ENCODE measurements around the gene HIC2.
"Not testable (repeated sequence)": the region's sequence is repeated elsewhere in the genome, so short reads cannot be mapped to it uniquely, and the experiment has no call there.

The HIC2 gene

GRCh38 chr22:21434378-21435233, 17.4 kb downstream of the HIC2 start:
- in situ Hi-C loops (cut with HindIII; ENCODE audit: low sequenced_read_pairs): not testable (repeated sequence)

GRCh38 chr22:21435998-21436810, 19.0 kb downstream of the HIC2 start:
- in situ Hi-C loops (cut with HindIII; ENCODE audit: low sequenced_read_pairs): not testable (repeated sequence)

- in situ Hi-C loops (cut with HindIII; ENCODE audit: low sequenced_read_pairs): not testable (repeated sequence)
Measured at GRCh38 chr22:21438013-21438412, 20.8 kb downstream of the HIC2 start.

GRCh38 chr22:21440018-21440636, 23.0 kb downstream of the HIC2 start:
- in situ Hi-C loops (cut with HindIII; ENCODE audit: low sequenced_read_pairs): not testable (repeated sequence)

- in situ Hi-C loops (cut with HindIII; ENCODE audit: low sequenced_read_pairs): not testable (repeated sequence)
Measured at GRCh38 chr22:21440676-21441075, 23.5 kb downstream of the HIC2 start.

- in situ Hi-C loops (cut with HindIII; ENCODE audit: low sequenced_read_pairs): not testable (repeated sequence)
Measured at GRCh38 chr22:21441170-21441569, 24.0 kb downstream of the HIC2 start.

GRCh38 chr22:21442123-21442522, 25.0 kb downstream of the HIC2 start:
- in situ Hi-C loops (cut with HindIII; ENCODE audit: low sequenced_read_pairs): not testable (repeated sequence)

- in situ Hi-C loops (cut with HindIII; ENCODE audit: low sequenced_read_pairs): not testable (repeated sequence)
Measured at GRCh38 chr22:21442646-21443045, 25.5 kb downstream of the HIC2 start.

- in situ Hi-C loops (cut with HindIII; ENCODE audit: low sequenced_read_pairs): no loop called here
Measured at GRCh38 chr22:21443057-21443734, 26.0 kb downstream of the HIC2 start.

- in situ Hi-C loops (cut with HindIII; ENCODE audit: low sequenced_read_pairs): no loop called here
Measured at GRCh38 chr22:21443735-21444421, 26.7 kb downstream of the HIC2 start.

GRCh38 chr22:21444701-21445436, 27.7 kb downstream of the HIC2 start:
- in situ Hi-C loops (cut with HindIII; ENCODE audit: low sequenced_read_pairs): no loop called here

GRCh38 chr22:21445437-21446127, 28.4 kb downstream of the HIC2 start:
- in situ Hi-C loops (cut with HindIII; ENCODE audit: low sequenced_read_pairs): no loop called here

GRCh38 chr22:21446128-21446826, 29.1 kb downstream of the HIC2 start:
- in situ Hi-C loops (cut with HindIII; ENCODE audit: low sequenced_read_pairs): no loop called here

- in situ Hi-C loops (cut with HindIII; ENCODE audit: low sequenced_read_pairs): no loop called here
Measured at GRCh38 chr22:21446827-21447690, 29.9 kb downstream of the HIC2 start.

- in situ Hi-C loops (cut with HindIII; ENCODE audit: low sequenced_read_pairs): no loop called here
Measured at GRCh38 chr22:21447694-21448402, 30.7 kb downstream of the HIC2 start.

GRCh38 chr22:21448627-21449416, 31.7 kb downstream of the HIC2 start:
- in situ Hi-C loops (cut with HindIII; ENCODE audit: low sequenced_read_pairs): no loop called here
